GM19035 (cell line): ENCODE data around the gene RABL2B.

Source experiments
- ATAC-seq: cut with Tn5 transposase; IDR thresholded peaks from one replicate; pipeline ENCODE4 v1.9.1; 2021; ENCODE audit not compliant: unreplicated experiment

RABL2B gene

GRCh38 chr22:50722716-50723428 is 60.6 kb downstream of the RABL2B start:
- ATAC-seq = no peak

GRCh38 chr22:50722048-50722701 is 61.3 kb downstream of the RABL2B start:
- ATAC-seq = no peak

GRCh38 chr22:50721257-50721844 is 62.1 kb downstream of the RABL2B start:
- ATAC-seq = no peak

GRCh38 chr22:50720301-50721256 is 62.9 kb downstream of the RABL2B start:
- ATAC-seq = no peak

GRCh38 chr22:50719814-50720300 is 63.6 kb downstream of the RABL2B start:
- ATAC-seq = no peak

- no peak for ATAC-seq
Observed at GRCh38 chr22:50718352-50718709, 65.1 kb downstream of the RABL2B start.

- no peak for ATAC-seq
Observed at GRCh38 chr22:50717709-50718351, 65.6 kb downstream of the RABL2B start.
